Ecto neural progenitor cell (in vitro differentiated cells): ENCODE data around the gene NEK4.

Experiments used
- DNase-seq: peaks from one replicate; pipeline ENCODE4 v3.0.0-alpha.2; 2018; ENCODE audit warnings: low spot score

Gene NEK4

GRCh38 chr3:52792961-52793695 lies 22.4 kb upstream of the NEK4 start:
- DNase-seq, result no peak

- DNase-seq, result no peak
Measured at GRCh38 chr3:52792413-52792812, 21.7 kb upstream of the NEK4 start.

DNA sequence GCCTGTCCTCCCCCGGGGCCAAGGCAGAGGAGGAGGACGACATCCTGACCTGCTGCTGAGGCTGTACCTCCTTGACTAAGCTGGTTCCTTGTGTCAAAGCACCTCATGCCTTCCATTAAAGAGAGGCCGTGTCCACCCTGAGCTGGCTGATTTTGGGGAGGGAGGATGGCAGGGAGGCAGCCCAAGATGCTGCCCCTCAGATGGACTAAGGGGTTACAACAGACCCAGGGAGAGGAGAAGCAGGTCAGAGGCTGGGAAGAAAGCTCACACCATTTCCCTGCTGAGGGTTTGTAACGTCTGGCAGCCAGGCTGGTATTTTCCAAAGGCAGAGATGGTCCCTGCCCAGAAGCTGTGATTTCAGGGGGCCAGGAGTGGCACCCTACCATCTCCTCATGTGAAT lies 21.2 kb upstream of the NEK4 start:
- no peak for DNase-seq

DNA sequence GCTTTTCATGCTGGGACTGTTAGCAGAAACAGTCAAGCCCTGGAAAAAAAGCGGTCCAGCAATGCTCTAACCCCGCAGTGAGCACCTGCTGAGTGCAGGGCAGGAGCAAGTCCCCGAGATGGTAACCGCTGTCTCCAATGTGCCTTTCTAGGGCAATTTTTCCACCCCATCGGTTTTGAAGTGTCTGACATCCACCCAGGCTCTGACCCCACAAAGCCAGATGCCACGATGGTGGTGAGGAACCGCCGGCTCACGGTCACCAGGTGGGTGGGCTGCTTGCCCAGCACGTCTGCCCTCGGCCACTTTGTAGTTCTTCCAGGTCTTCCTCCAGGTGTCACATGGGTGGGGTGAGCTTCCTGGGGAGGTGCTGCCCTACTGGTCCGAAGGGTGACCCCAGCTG lies 20.6 kb upstream of the NEK4 start:
- DNase-seq, result no peak

DNA sequence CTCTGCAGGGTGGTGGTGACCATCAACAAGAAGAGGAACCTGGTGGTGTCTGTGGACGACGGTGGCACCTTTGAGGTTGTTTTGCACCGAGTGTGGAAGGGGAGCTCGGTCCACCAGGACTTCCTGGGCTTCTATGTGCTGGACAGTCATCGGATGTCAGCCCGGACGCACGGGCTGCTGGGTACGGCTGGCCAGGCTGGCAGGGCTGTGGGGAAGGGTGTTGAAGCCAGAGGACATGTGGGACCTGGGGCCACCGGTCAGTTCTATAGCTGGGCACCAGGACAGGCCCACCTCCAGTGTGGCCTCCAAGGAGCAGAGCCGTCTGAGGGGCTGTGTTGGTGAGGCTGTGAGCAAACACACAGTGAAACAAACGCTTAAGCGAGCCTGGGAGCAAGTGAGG lies 20.0 kb upstream of the NEK4 start:
- no peak for DNase-seq

DNA sequence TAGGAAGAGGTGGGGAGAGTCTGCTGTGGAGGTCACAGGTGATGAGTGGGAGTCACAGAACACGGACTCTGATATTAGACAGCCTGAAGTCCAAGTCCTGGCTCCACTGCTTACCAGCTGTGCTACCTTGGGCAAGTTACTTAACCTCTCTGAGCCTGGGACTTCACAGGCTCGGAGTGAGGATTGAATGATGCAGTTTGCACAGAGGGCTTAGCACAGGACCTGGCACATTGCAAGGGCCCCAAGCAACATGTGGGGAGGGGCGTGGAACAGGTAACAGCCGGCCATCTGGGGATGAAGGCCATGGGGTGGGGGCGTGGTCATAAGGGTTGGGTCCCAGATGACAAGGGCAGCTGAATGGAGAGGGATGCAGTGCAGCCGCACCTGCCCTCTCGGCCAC lies 19.6 kb upstream of the NEK4 start:
- DNase-seq, result no peak

- DNase-seq, result no peak
Measured at GRCh38 chr3:52789746-52790040, 19.0 kb upstream of the NEK4 start.

GRCh38 chr3:52788890-52789745 lies 18.4 kb upstream of the NEK4 start:
- DNase-seq, result no peak

- DNase-seq, result no peak
Measured at GRCh38 chr3:52787672-52788625, 17.2 kb upstream of the NEK4 start.

DNA sequence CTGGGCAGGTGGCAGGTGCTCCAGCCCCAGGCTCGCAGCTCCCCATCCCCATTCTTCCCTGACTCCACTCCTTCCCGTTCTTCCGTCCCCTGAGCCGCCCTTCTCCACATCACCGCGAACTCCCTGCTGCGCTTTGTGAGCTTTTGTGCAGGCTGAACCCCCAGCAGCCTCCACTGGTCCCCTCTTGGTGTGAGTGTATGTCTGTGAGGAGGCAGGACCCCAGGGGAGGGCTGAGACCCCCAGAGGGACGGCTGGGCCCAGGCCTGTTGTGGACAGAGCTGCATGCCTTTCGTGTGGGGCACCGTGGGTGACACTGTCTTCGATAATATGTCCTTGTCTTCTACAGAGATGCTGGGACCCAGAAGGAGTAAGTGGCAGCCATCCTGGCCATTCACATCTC lies 16.5 kb upstream of the NEK4 start:
- no peak for DNase-seq

GRCh38 chr3:52786330-52787215 lies 15.8 kb upstream of the NEK4 start:
- no peak for DNase-seq

DNA sequence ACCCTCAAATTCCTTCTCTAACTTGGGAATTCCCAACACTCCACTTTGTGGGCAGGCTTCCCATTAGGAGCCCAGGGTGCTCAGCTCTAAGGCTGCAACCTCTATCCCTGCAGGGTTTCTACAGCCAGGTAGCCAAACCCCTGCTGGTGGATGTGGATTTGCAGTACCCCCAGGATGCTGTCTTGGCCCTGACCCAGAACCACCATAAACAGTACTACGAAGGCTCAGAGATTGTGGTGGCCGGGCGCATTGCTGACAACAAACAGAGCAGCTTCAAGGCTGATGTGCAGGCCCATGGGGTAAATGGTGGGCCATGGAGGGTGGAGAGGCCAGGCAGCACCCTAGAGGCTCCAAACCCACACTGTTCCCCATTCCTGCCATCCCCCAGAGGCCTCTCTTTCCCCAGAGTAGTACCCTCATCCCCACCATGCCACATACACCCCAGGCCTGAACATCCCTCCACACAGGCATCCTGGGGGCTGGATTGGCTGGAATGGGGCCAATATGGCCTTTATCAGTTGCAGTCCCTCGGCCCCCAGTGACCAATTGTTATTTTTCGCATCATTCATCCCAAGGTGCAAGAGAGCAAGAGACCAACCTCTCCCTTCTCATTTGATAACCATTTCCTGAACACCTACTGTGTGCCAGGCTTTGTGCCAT lies 14.3 kb upstream of the NEK4 start:
- no peak for DNase-seq

DNA sequence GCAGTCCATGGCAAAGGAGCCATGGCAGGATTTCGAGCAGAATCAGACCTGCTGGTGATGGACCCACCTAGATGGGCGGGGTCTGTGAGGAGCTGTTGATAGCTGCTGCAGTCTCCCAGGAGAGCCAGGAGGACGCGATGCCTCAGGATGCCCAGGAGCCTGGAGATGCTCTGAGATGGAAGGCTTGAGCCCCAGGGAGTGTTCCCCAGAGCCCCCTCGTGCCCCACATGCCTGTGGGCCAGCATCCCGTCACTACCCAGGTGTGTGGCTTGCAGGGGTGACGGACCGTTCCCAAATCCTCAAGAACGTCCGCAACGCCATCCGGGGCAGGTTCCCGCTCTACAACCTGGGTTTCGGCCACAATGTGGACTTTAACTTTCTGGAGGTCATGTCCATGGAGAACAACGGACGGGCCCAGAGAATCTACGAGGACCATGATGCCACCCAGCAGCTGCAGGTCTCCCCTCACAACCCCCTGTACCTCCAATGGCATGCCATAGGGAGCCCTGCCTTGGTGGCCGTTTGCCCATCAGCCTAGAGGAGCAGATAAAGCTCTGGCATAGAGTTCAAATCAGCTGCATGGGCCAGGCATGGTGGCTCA lies 13.4 kb upstream of the NEK4 start:
- peak; percentile 30 for DNase-seq

DNA sequence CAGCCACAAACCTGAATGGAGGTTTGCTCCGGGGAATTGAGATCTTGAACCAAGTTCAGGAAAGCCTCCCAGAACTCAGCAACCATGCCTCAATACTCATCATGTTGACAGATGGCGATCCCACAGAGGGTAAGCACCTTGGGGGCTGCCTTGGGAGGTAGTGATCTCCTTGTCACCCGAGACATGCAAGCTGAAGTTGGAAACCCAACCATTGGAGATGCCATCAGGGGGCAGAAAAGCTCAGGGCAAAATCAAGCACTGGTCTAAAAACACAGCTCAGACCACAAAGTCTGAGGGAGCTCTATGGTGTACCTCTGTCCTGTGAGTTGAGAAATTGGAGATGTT lies 12.4 kb upstream of the NEK4 start:
- DNase-seq, result no peak

DNA sequence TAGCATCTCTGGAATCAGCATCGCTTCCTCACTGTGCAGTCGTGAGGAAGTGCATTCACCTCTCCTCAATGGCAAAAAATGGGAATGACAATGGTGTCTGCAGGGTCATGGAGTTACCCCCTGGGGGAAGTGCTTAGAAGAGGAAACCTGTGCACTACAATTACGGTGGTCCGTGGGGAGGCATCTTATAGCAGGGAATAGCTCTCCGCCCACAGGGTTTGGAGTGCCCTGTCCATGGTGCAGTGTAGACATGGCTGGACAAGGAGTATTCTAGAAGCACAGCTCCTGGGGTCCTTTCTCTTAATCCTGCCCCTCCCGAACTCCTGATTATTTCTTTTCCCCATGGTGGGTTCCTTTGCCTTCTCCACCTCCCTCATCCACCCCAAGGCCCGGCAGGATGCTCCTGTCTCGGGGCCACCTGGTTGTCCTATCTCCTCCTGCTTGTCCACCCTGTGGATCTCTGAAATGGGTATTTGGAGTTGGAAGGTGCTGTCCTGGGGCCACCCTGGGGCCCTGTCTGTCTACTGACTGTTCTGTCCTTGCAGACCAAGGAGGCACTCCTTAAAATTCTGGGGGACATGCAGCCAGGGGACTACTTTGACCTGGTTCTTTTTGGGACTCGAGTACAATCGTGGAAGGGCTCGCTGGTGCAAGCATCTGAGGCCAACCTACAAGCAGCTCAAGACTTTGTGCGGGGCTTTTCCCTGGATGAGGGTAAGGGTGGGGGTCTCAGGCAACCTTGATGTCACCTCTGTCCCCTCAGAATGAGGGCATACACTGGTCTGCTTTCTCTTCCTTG lies 11.9 kb upstream of the NEK4 start:
- DNase-seq, result peak; percentile 28

DNA sequence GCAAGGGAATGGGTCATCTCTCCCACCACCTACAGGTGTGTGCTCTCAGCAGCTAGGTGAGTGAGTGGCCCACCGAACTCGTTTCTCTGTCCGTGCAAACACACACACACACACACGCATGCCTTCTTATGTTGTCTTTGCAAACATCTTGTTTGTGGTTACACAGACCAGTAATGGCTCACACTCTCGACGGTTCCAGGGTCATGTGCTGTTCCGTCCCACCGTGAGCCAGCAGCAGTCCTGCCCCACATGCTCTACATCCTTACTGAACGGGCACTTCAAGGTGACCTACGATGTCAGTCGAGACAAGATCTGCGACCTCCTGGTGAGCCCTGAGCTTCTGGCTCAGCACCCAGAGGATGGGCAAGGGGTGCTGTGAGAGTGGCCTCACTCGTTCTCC lies 11.0 kb upstream of the NEK4 start:
- peak; percentile 40 for DNase-seq

DNA sequence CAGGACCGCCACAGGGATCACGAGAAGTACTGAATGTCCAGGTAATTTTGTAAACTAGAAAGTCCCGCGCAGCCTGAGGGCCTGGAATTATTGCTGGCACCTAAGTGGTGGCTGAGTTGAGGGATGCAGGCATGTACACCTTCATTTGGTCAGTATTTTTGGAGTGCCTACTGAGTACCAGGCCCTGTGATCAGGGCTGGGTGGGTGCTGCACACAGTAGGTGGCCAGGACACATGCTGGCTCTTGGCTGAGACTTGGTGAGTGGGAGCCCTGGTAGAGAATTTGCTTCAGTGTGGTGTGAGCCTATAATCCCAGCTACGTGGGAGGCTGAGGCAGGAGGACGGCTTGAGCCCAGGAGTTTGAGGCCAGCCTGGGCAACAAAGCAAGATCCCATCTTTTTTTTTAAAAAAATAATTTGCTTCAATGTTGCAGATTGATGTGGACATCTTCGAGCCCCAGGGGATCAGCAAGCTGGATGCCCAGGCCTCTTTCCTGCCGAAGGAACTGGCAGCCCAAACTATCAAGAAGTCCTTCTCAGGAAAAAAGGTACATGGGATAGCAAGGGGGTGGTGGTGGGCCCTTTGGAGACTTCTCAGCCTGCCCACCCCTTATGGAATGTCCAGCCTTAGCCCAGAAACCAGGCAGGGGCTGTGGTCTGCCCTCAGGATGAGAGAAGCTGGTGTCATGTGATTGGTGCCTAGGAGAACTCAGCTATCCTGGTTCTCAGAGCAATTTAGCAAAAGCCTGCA lies 9.3 kb upstream of the NEK4 start:
- no peak for DNase-seq

GRCh38 chr3:52779011-52779836 lies 8.5 kb upstream of the NEK4 start:
- no peak for DNase-seq
